Measurements from ENCODE around the gene CCDC179.

CCDC179 gene
- 0 reads per million in 2 donors for total RNA-seq

- DNase-seq, result no peak
Observed at GRCh38 chr11:22860241-22860640, at the start of gene CCDC179. Gene CCDC179, minus strand, starts transcription at chr11:22860474. Its CDS starts 53 bp downstream, at chr11:22860421.

GRCh38 chr11:22903782-22904181, 43.5 kb upstream of the CCDC179 start:
- DNase-seq, result no peak

DNA sequence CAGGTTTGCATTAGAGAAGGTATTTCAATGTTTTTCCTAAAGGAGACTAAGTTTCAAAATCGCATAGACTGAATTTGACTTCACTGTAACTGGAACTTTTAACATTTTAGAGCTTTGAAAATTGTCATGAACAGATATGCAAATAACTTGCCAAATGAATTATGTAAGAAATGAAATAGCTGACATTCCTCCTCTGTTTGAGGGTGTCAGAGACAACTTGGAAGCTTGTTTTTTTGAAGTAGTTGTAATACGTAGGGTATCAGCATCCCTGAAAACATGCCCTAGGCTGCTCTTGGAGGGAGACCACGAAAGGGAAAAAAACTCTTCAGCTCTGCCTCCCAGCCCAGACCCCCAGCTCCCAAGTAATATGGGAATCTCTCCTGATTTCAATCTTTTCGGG, 41.3 kb upstream of the CCDC179 start:
- DNase-seq, result no peak

GRCh38 chr11:22900764-22901486, 40.7 kb upstream of the CCDC179 start:
- DNase-seq, result no peak

DNA sequence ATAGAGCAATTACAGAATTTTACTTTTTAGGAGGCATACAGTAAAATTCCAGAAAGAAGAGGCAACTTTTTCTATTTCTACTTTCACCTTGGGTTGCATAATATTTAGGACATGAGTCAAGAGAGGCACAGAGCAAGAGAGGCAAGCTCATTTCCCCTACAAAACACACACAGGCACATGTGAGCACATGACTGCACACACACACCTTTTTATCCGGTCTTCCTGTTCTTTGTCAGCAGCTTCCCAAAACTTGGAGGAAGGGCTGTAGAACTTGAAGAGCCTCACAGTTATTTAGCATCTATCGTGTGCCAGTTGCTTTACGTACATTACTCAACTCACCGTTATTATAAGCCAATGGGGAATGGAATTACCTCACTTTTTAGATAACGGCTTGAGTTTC, 37.8 kb upstream of the CCDC179 start:
- no peak for DNase-seq

DNA sequence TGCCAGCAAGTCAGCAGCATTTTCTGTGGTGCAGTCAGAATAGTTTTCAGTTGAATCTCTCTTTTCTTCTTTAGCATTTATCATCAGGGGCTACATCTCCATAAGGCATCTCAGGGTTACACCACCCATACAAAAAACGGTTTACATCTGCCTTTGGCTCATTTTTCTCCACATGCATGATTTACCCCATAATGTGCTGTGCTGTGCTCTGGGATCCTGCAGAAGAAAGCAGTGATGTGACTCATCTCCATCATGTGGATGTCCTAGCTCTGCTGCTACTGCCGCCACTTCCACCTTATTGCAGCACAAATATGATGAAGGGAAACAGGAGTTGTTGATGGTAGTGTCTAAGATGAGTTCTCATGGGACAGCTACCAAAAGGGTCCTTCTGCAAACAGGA, 30.0 kb upstream of the CCDC179 start:
- no peak for DNase-seq

GRCh38 chr11:22884217-22884616, 23.9 kb upstream of the CCDC179 start:
- no peak for DNase-seq

DNA sequence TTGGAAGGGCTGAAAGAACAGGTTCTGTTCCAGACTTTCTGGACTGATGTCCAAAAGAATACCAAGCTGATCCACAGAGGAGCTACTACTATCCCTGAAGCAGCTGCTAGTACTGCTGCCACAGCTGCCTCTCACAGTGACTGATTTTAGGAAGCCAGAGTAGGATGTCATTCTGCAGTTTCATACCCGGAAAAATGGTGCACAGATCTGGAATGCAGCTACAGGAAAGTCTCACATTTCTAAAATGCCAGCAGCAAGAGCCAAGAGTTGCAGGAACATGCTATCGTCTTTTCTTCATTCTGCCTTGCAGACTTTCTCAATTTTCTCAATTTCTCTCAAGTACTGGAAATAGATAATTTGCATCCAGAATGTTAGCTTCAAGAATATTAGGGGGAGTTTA, 19.4 kb upstream of the CCDC179 start:
- no peak for DNase-seq

GRCh38 chr11:22878604-22879003, 18.3 kb upstream of the CCDC179 start:
- no peak for DNase-seq

- DNase-seq, result no peak
Observed at GRCh38 chr11:22878039-22878438, 17.8 kb upstream of the CCDC179 start.

DNA sequence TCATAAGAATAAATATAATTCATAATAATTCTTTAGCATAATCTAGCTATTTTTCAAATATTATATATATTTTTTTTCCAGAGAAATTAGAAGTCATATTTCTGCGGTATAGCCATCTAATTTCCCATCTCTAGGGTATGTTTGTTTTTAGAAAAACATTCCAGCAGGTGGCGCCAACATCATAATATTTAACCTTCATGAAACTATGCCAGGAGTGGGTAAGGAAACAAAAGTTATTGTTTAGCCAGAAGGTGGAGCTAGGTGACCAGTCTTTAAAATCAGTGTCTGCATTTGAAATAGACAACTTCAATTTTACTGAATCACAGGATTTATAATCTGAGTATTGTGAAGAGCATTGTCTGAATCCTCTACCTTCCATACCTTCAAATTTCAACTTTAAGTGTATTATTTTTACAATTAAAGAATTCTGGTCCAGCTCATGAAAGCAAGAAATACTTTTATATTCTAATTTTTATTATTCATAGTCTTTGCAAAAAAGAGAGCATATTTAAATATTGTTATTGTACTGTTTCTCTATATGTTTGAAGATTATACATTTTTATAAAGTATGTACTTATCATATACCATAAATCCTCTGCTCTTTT, 15.7 kb upstream of the CCDC179 start:
- DNase-seq, result no peak

- DNase-seq, result no peak
Observed at GRCh38 chr11:22869325-22869724, 9.1 kb upstream of the CCDC179 start.

DNA sequence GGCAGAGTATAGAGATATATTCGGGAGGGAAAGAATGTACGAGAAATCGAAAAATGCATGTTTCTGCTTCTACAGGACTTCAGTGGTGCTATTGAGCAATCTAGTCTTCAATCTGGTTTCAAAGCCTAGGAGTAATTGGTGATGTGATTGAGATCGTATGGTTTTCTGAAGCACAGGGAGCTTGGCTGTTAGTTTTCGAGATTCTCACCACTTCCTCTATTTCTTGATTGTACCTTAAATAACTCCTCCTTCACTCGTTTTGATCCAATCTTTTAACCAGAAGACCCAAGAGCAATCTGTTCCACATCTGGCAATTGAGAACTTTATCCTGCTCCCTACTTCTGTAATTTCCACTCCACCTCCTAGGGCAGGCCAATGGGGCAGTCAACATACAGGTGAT, 518 bp downstream of the CCDC179 start:
- DNase-seq, result no peak

GRCh38 chr11:22851477-22851876, 8.8 kb downstream of the CCDC179 start:
- DNase-seq, result no peak

- DNase-seq, result no peak
Observed at GRCh38 chr11:22846726-22847125, 13.5 kb downstream of the CCDC179 start.

DNA sequence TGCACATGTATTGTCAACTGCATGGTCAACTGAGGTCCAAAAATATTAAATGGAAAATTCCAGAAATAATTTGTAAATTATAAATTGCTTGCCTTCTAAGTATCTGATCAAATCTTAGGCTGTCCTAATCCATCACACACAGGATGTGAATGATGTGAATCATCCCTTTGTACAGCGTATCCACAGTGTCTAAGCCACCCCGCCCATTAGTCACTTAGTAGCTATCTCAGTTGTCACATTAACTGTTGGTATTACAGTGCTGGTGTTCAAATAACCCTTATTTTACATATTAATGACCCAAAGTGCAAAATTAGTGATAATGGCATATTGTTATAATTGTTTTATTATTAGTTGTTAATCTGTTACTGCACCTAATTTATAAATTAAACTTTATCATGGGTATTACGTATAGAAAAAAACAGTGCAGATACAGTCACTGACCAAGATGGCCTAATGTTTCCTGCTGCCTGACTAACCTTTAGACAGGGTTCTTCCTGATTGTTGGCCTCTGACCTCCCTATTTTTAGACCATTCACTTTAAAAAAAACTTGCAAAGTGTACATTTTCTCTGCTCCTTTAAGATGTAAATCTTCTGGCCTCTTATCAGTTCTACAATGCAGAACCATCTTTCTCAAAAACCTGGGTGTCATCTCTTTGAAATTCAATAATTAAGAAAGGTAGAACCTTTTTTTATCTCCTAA, 27.8 kb downstream of the CCDC179 start:
- no peak for DNase-seq

- DNase-seq, result no peak
Observed at GRCh38 chr11:22830082-22830414, 30.2 kb downstream of the CCDC179 start.

DNA sequence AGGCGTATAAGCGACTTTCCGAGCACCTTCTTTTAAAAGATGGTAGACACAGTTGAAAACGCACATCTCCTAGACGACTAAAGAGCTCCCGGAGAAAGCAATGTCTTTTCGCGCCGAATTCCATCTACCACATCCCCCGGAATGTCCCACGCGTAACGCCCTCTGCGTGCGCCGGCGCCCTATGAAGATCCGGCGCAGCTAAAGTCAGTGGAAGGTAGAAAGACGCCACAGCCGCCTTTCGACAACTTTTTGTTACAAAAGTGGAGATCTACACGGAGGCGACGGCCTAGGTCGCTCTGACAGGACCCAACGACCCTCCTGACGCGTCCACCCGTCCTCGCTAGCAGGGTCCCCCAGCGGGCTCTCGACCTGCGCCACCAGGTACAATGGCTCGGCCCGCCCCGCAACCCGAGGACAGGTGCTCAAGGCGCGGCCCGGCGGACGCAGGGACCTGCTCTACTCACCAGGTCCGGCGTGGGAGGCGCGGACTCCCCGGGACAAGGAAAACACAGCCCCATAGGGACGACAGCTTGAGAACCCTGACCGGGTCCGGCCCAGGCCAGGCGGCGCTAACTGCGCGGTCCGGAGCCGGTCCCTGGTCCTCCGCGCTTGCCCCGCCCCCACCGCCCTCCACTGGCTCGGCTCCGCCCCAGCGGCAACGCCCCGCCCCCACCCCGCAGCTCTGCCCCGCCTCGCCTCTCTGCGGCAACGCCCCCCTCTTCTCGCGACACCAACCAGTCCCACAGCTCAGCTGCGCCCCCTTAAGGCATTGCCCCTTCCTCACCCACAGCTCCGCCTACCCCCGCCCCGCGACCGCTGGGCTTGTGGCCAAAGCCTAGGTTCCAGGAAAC, 30.8 kb downstream of the CCDC179 start, which contains the start of gene SVIP:
SVIP (minus strand) TSS at position 571 of the 851 bp plus-strand sequence; CDS start at position 518, 53 bp downstream.
- DNase-seq, result peak; percentile 77

DNA sequence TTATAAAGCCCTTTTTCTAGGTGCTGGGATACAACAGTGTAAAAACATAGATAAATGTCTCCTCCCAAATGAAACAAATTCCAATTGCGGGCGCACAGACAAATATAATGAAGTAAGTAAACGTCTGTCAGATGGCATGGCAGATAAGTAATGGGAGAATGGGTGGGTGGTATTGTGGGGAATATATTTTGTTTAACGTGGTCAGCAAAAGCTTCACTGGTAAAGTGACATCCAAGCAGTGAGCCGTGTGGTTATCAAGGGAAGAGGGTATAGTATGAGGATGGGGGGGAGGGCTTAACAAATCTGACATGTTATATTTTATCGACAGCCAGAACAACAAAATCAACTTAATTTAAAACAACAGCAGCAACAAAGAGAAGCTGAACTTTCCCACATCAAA, 31.9 kb downstream of the CCDC179 start:
- DNase-seq, result no peak

GRCh38 chr11:22822203-22822602, 38.1 kb downstream of the CCDC179 start:
- DNase-seq, result no peak

- no peak for DNase-seq
Observed at GRCh38 chr11:22809893-22810292, 50.4 kb downstream of the CCDC179 start.

GRCh38 chr11:22808571-22809197, 51.6 kb downstream of the CCDC179 start:
- DNase-seq, result no peak

All from activated gamma-delta T cell (primary cell).